Esophagus muscularis mucosa (tissue), 4 donors: ENCODE measurements around the gene ACAA1.

Experiments used
- CTCF ChIP-seq, 3 experiments: fragments of 200-600 bp in 2 of 3; fragments of 450-650 bp in 1 of 3; sonication (generic) in 2 of 3; IDR thresholded peaks; one replicate each; pipeline ENCODE4 v1.5.1; 2017 to 2019; ENCODE audit warnings: antibody characterized with exemption in 3 of 3, mild to moderate bottlenecking in 2 of 3, moderate library complexity in 1 of 3
- EP300 ChIP-seq: sonication (generic); formaldehyde crosslinking; IDR thresholded peaks from one replicate; pipeline ENCODE4 v1.6.1; 2017; ENCODE audit warnings: antibody characterized with exemption
- POLR2A ChIP-seq: fragments of 450-650 bp; IDR thresholded peaks from one replicate; pipeline ENCODE4 v1.6.1; 2017; ENCODE audit warnings: antibody characterized with exemption, moderate library complexity, mild to moderate bottlenecking, low read depth
- POLR2AphosphoS5 ChIP-seq, 2 donors: sonication (generic); formaldehyde crosslinking; IDR thresholded peaks; one replicate each; pipeline ENCODE4 v1.6.1; 2017; ENCODE audit warnings: antibody characterized with exemption in 2 of 2

- no peak for TF ChIP-seq CTCF (IDR thresholded peaks at IDR 0.05)
- no peak for TF ChIP-seq POLR2AphosphoS5 (IDR thresholded peaks at IDR 0.05)
- TF ChIP-seq POLR2A: no peak
- no peak for TF ChIP-seq EP300
Observed at GRCh38 chr3:38122712-38123290, 14.1 kb downstream of the ACAA1 start.
